Panc1 (cell line): ENCODE data around the gene MAP3K20. TPM values are rescaled to one million over a fixed set of nuclear protein-coding genes. Genes with fewer than 3 reads are reported as not detected.
A peak's percentile ranks its signal among the peaks of the same experiment; 100 is the strongest.
"Not testable (repeated sequence)": the region's sequence is repeated elsewhere in the genome, so short reads cannot be mapped to it uniquely, and the experiment has no call there.

Source experiments
- ATAC-seq: fragments of 200-7000 bp; cut with Tn5 transposase; 2 replicates; pipeline ENCODE4 v1.9.1; 2020; ENCODE audit warnings: mild to moderate bottlenecking, moderate library complexity
- BruUV-seq: library from RNA; stranded (reverse); fragments of 400-500 nt; replicated peaks from 2 replicates; lab custom pipeline; 2021; lab: Mats Ljungman, UMichigan
- CTCF ChIA-PET: fragments of 300-600 bp; sonication (Branson Sonifier 250); formaldehyde crosslinking; loops from one replicate; lab custom pipeline; 2022; ENCODE audit warnings: antibody characterized with exemption; lab: Charles Lee
- POLR2A ChIA-PET: fragments of 300-600 bp; sonication (Branson Sonifier 250); formaldehyde crosslinking; loops from one replicate; lab custom pipeline; 2022; ENCODE audit warnings: antibody characterized with exemption; lab: Charles Lee
- DNase-seq: peaks from one replicate; pipeline ENCODE4 v3.0.0-alpha.2; 2010; ENCODE audit warnings: low read depth, low spot score
- H3K27ac ChIP-seq: 2 replicates; pipeline ENCODE4 v1.5.1; 2011; ENCODE audit warnings: mild to moderate bottlenecking, low read length, inconsistent platforms
- H3K27me3 ChIP-seq: fragments of 200-500 bp; sonication (Bioruptor generic); 2 replicates; pipeline ENCODE4 v1.6.0; 2014; ENCODE audit warnings: low read length, inconsistent platforms; ENCODE audit not compliant: control insufficient read depth, insufficient read depth
- H3K36me3 ChIP-seq: fragments of 200-500 bp; sonication (Bioruptor generic); 2 replicates; pipeline ENCODE4 v1.5.1; 2014; ENCODE audit warnings: inconsistent platforms, mild to moderate bottlenecking, low read length, moderate library complexity; ENCODE audit not compliant: control insufficient read depth, insufficient read depth
- H3K4me1 ChIP-seq: 2 replicates; pipeline ENCODE4 v1.5.1; 2011; ENCODE audit warnings: inconsistent platforms, mild to moderate bottlenecking, low read length, moderate library complexity; ENCODE audit not compliant: control insufficient read depth, insufficient read depth
- H3K4me3 ChIP-seq, 2 experiments: 2 replicates each; pipeline ENCODE4 v1.5.1; 2011 to 2012; ENCODE audit warnings: low read depth in 2 of 2, low read length in 2 of 2, mild to moderate bottlenecking in 2 of 2, inconsistent platforms in 1 of 2, moderate library complexity in 1 of 2
- H3K9me3 ChIP-seq: fragments of 200-500 bp; sonication (Bioruptor generic); 2 replicates; pipeline ENCODE4 v1.5.1; 2014; ENCODE audit warnings: low read depth, mild to moderate bottlenecking, inconsistent platforms, low read length, moderate library complexity; ENCODE audit not compliant: control insufficient read depth, insufficient read depth
- CTCF ChIP-seq: fragments of 450-650 bp; IDR thresholded peaks from 2 replicates; pipeline ENCODE4 v1.5.1; 2017; ENCODE audit warnings: mild to moderate bottlenecking
- POLR2AphosphoS5 ChIP-seq: IDR thresholded peaks from 2 replicates; pipeline ENCODE4 v1.6.1; 2012; ENCODE audit warnings: mild to moderate bottlenecking, low read depth, low read length, moderate library complexity
- REST ChIP-seq, 2 experiments: IDR thresholded peaks; 2 replicates each; pipeline ENCODE4 v1.6.1; 2011 to 2012; ENCODE audit warnings: low read depth in 2 of 2, control low read depth in 1 of 2, low read length in 1 of 2, mild to moderate bottlenecking in 1 of 2, moderate library complexity in 1 of 2; ENCODE audit not compliant: insufficient read depth in 1 of 2
- SIN3A ChIP-seq: IDR thresholded peaks from 2 replicates; pipeline ENCODE4 v1.6.1; 2012; ENCODE audit warnings: low read depth, mild to moderate bottlenecking, low read length, moderate library complexity, borderline replicate concordance; ENCODE audit not compliant: insufficient read depth
- TCF7L2 ChIP-seq: IDR thresholded peaks from 2 replicates; pipeline ENCODE4 v1.6.1; 2011; ENCODE audit warnings: mild to moderate bottlenecking, low read depth, low read length, inconsistent platforms
- in situ Hi-C: cut with HindIII; loops from 2 replicates; pipeline ENCODE4 v1.10.0; 2016; ENCODE audit warnings: low sequenced_read_pairs, low pct_unique_long_range_greater_than_20kb
- intact Hi-C: fragments of 100-400 bp; cut with micrococcal nuclease; formaldehyde crosslinking; loops from one replicate; pipeline ENCODE4 v1.10.0; 2022; ENCODE audit not compliant: unreplicated experiment
- total RNA-seq: library from RNA; stranded (reverse); gene quantifications from one replicate; pipeline ENCODE4 v1.2.1, GENCODE V29; 2021; ENCODE audit not compliant: unreplicated experiment

Gene MAP3K20
- total RNA-seq, 1 experiment from 2014 or later: 121 TPM

GRCh38 chr2:173037245-173038120, 38.2 kb upstream of the MAP3K20 start (continued):
- TF ChIP-seq TCF7L2: no peak

- H3K36me3 ChIP-seq, H3K4me3 ChIP-seq, intact Hi-C loops, H3K9me3 ChIP-seq, BruUV-seq, DNase-seq, H3K27me3 ChIP-seq, POLR2A ChIA-PET, CTCF ChIA-PET, in situ Hi-C loops: not testable (repeated sequence)
- ATAC-seq: peak; percentile 35
- Histone ChIP-seq H3K27ac (peak overlapping the region; percentile 87), H3K4me1 (peaks cover 36% of the 10 kb centered on the region)
- peak; percentile 24; the same call in 1 of the 2 replicates for TF ChIP-seq TCF7L2
Measured at GRCh38 chr2:173038257-173038656, 37.4 kb upstream of the MAP3K20 start.

- Histone ChIP-seq H3K9me3 (no peaks in the 10 kb centered on the region), H3K36me3 (no peaks in the 10 kb centered on the region), H3K27ac (peak overlapping the region; percentile 74; the same call in 1 of the 2 replicates), H3K4me3 (no peak overlapping the region), H3K4me1 (peaks cover 54% of the 10 kb centered on the region), H3K27me3 (no peaks in the 10 kb centered on the region)
- TF ChIP-seq REST (IDR thresholded peaks at IDR 0.05; ENCODE audit: insufficient read depth in 1 of 2, low read depth in 2 of 2, low read length in 1 of 2) (no peak), SIN3A (no peak), CTCF (no peak), POLR2AphosphoS5 (no peak), TCF7L2 (no peak)
- no TSS peak for BruUV-seq
- CTCF ChIA-PET: no interaction called here
- in situ Hi-C loops: no loop called here
- ATAC-seq: no peak
- POLR2A ChIA-PET: no interaction called here
- intact Hi-C loops: no loop called here
- DNase-seq: no peak
Measured at GRCh38 chr2:173040729-173041128, 34.9 kb upstream of the MAP3K20 start.
